NB4 (cell line): ENCODE data around the gene PRR5L.

Experiments used
- CTCF ChIP-seq: IDR thresholded peaks from one replicate; pipeline ENCODE4 v1.5.1; 2012; ENCODE audit warnings: low read depth, low read length
- POLR2A ChIP-seq: IDR thresholded peaks from 2 replicates; pipeline ENCODE4 v1.6.1; 2011; ENCODE audit warnings: mild to moderate bottlenecking; ENCODE audit not compliant: insufficient read length; ENCODE audit errors: extremely low read depth

- TF ChIP-seq CTCF (peak; percentile 68), POLR2A (peak; percentile 74)
Measured at GRCh38 chr11:36509694-36510593, 213.9 kb downstream of the PRR5L start, which contains the start of gene TRAF6.
